ENCODE results near the gene NUBP2.

NUBP2 gene

DNA sequence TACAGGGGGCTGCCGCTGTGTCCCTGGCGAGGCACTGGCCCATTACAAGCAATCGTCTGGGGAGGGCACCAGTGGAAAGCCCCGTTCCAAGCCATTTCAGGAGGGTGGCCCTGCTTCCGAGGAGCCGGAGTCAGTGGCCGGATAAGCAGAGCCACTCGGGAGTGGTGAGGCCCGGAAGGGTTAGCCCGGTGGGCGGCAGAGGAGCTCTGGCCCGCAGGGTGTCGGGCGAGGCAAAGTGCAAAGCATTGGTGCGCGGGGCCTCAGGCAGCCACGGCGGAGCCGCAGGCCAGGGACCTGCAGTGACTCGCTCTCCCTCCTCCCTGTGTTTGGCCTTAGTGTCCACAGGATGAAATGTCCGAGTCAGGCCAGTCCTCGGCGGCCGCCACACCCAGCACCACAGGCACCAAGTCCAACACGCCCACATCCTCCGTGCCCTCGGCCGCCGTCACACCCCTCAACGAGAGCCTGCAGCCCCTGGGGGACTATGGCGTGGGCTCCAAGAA lies 36.0 kb upstream of the NUBP2 start:
- Histone ChIP-seq H3K4me3 (ENCODE audit: low read length) (no peak overlapping the region), H3K9ac (ENCODE audit: low read length) (no peak overlapping the region), H3K27ac (ENCODE audit: low read depth, low read length) (no peak overlapping the region), H3K36me3 (ENCODE audit: control insufficient read depth, insufficient read depth, low read length) (peaks cover 35% of the 10 kb centered on the region), H3K27me3 (ENCODE audit: control insufficient read depth, insufficient read depth, low read length) (no peaks in the 10 kb centered on the region), H3K4me1 (ENCODE audit: control insufficient read depth, insufficient read depth, low read length) (no peaks in the 10 kb centered on the region)

DNA sequence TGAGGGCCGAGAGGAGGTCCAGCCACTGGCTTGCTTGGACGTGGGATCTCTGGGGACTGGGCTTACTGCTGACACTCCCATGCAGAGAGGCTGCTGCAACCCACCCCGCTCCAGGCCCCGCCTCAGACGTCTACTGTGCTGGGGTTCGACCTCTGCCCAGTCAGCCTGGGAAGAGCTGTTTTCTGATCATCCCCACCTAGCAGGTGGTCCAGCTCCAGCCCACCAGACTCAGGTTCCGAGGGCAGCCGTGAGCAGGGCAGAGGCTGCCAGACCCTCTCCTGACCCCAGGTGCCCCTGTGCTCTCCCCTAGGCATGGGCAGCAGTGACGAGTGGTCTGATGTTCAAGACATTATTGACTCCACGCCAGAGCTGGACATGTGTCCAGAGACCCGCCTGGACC lies 34.8 kb upstream of the NUBP2 start:
- H3K9ac ChIP-seq (ENCODE audit: low read length), result no peak overlapping the region
- no peaks in the 10 kb centered on the region for H3K4me1 ChIP-seq (ENCODE audit: control insufficient read depth, insufficient read depth, low read length)
- peaks cover 34% of the 10 kb centered on the region for H3K36me3 ChIP-seq (ENCODE audit: control insufficient read depth, insufficient read depth, low read length)
- no peak overlapping the region for H3K4me3 ChIP-seq (ENCODE audit: low read length)
- H3K27ac ChIP-seq (ENCODE audit: low read depth, low read length), result no peak overlapping the region
- no peaks in the 10 kb centered on the region for H3K27me3 ChIP-seq (ENCODE audit: control insufficient read depth, insufficient read depth, low read length)

DNA sequence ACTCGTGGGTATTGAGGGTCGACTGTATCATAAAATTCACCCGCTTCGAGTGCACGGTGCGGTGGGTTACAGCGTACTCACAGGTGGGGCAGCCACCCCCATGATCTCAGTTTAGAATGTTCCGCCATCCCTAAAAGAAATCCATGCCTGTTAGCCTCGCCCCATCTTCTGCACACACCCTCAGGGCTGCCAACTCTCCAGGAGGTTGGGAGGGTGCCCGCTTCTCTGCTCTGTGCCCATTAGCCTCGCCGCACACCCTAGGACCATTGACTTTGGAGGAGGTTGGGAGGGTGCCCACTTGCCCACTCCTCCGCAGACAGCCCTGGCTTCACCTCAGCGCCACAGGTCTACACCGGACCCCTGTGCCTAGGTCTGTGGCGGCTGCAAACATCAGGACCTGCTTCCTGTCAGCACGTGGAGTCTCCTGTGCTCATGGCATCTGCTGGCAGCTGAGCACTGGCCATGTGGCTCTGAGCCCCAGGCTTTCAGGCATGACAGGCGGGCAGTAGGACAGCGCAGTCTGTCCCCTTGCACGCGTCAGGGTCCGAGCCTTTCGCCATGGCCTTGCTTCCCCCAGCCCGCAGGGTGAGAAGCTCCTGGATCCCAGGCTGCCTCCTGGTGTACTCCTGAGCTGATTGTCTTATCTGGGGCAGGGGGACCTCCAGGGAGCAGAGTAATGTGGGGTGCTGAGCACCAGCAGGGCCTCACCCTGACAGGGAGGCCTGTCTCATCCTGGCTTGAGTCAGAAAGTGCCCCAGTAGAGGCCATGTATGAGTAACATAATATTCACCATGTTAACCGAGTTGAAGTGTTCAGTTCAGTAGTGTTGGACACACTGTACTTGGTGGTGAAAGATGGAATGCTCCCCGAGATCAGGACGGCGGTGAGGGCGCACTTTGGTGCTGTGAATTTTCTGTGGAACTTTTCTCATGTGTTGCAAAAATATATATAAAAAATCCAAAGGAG lies 33.3 kb upstream of the NUBP2 start:
- Histone ChIP-seq H3K4me3 (ENCODE audit: low read length) (no peak overlapping the region), H3K27ac (ENCODE audit: low read depth, low read length) (no peak overlapping the region), H3K9ac (ENCODE audit: low read length) (no peak overlapping the region), H3K27me3 (ENCODE audit: control insufficient read depth, insufficient read depth, low read length) (no peaks in the 10 kb centered on the region), H3K4me1 (ENCODE audit: control insufficient read depth, insufficient read depth, low read length) (no peaks in the 10 kb centered on the region), H3K36me3 (ENCODE audit: control insufficient read depth, insufficient read depth, low read length) (peaks cover 37% of the 10 kb centered on the region)

DNA sequence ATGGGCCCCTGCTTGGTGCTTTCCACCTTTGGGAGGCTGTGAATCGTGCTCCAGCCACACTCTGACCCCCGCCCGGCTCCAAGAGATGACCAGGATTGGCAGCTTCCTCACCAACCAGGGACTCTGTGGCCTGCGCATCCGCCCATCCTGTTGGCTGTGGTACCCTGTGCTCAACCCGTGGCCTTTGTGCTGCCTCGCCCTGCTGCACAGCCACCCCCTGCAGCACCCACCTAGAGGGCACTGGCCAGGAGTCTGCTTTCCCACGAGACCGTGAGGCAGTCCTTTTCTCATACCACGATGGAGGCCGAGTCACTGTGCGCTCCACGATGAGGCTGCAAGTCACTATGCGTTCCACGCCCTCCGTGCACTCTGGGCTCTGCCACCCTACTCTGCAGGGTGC lies 30.8 kb upstream of the NUBP2 start:
- H3K4me3 ChIP-seq (ENCODE audit: low read length), result no peak overlapping the region
- H3K4me1 ChIP-seq (ENCODE audit: control insufficient read depth, insufficient read depth, low read length), result no peaks in the 10 kb centered on the region
- H3K27ac ChIP-seq (ENCODE audit: low read depth, low read length), result no peak overlapping the region
- no peaks in the 10 kb centered on the region for H3K27me3 ChIP-seq (ENCODE audit: control insufficient read depth, insufficient read depth, low read length)
- no peak overlapping the region for H3K9ac ChIP-seq (ENCODE audit: low read length)
- peaks cover 38% of the 10 kb centered on the region for H3K36me3 ChIP-seq (ENCODE audit: control insufficient read depth, insufficient read depth, low read length)

DNA sequence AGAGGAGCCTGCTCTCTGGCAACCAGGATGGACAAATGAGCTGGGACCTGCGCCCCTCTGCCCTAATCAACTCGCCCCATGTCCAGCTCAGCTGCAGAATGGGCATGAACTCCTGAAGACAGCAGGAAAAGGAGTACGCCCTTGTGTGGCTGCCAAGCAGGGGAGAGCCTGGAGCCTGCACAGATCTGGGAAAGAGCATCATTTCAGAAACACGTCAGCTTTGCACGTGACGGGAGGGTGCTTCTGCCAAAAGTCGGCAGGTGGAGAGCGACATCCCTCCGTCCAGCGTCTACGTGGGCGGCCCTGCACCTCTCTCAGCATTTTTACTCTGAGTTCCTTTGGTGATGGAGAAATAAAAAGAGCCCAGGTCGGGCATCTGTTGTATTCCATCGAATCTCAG lies 29.9 kb upstream of the NUBP2 start:
- Histone ChIP-seq H3K36me3 (ENCODE audit: control insufficient read depth, insufficient read depth, low read length) (peaks cover 36% of the 10 kb centered on the region), H3K4me3 (ENCODE audit: low read length) (no peak overlapping the region), H3K27ac (ENCODE audit: low read depth, low read length) (no peak overlapping the region), H3K27me3 (ENCODE audit: control insufficient read depth, insufficient read depth, low read length) (no peaks in the 10 kb centered on the region), H3K4me1 (ENCODE audit: control insufficient read depth, insufficient read depth, low read length) (no peaks in the 10 kb centered on the region), H3K9ac (ENCODE audit: low read length) (no peak overlapping the region)

DNA sequence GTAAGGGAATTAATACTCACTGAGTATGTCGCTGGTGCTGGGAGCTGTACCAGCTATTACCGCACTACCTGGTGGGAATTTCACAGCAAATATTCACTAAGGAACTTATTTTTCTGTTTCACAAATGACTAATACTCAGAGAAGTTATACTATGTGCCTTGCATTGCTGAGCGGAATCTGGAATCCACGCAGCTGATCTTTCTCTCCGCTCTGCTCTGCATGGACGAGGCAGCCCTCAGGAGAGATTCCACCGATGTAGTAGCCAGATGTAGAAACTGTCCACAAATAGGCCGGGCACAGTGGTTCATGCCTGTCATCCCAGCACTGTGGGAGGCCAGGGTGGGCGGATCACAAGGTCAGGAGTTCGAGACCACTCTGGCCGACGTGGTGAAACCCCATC lies 28.6 kb upstream of the NUBP2 start:
- H3K9ac ChIP-seq (ENCODE audit: low read length), result no peak overlapping the region
- no peak overlapping the region for H3K27ac ChIP-seq (ENCODE audit: low read depth, low read length)
- H3K27me3 ChIP-seq (ENCODE audit: control insufficient read depth, insufficient read depth, low read length), result no peaks in the 10 kb centered on the region
- H3K4me3 ChIP-seq (ENCODE audit: low read length), result no peak overlapping the region
- no peaks in the 10 kb centered on the region for H3K4me1 ChIP-seq (ENCODE audit: control insufficient read depth, insufficient read depth, low read length)
- H3K36me3 ChIP-seq (ENCODE audit: control insufficient read depth, insufficient read depth, low read length), result peaks cover 23% of the 10 kb centered on the region

DNA sequence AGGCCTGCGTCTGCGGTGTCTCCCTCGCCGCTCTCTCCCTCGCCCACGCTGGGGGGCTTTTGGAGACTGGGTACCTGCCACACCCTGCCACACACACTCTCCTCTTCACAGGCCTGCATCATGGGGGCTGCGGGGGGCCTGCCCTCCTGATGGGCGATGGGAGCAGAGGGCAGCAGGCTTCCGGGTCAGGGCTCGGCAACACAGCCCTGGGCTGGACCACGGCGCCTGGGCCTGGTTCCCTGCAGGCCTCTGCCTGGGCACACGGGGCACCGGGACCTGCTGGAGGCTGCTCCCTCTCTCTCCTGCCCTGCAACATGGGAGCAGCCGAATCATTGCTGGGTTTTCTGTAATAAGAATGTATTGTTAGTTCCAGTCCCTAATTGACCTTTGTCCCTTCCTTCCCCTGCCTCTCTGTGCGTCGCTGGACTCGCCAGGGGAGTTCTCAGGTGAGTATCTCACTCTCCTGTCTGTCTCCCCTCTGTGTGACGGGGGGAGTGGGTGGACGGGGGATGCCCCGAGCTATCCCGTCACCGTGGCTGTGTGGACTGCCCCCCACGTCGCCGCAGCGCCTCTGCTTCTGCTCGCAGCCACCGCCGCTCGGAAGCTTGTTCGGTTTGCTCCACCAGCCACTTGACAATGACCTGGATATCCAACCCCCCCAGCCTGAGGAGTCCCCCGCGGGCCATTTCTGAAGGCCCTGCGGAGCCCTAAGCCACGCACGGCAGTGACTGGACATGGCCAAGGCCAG lies 24.9 kb upstream of the NUBP2 start:
- Histone ChIP-seq H3K4me1 (ENCODE audit: control insufficient read depth, insufficient read depth, low read length) (no peaks in the 10 kb centered on the region), H3K27me3 (ENCODE audit: control insufficient read depth, insufficient read depth, low read length) (no peaks in the 10 kb centered on the region), H3K36me3 (ENCODE audit: control insufficient read depth, insufficient read depth, low read length) (peaks cover 13% of the 10 kb centered on the region), H3K9ac (ENCODE audit: low read length) (no peak overlapping the region), H3K27ac (ENCODE audit: low read depth, low read length) (no peak overlapping the region), H3K4me3 (ENCODE audit: low read length) (no peak overlapping the region)

DNA sequence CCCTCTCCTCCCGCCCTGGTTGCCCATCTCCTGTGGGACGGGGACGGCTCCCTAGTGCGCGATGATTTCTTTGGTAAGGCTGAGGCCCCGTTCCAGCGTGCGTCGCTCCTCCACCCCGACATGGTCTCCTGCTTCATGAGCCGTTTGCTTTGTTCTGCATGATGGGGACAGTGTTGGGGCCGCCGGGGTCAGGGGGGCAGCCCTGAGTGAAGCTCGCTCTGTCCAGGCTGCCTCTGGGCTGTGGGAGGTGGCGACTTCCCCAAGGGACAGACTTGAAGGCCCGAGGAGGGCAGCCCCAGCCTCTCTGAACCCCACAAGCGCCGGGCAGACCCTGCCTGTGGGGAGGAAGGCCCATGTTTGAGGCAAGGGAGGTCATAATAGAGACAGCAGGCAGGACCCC lies 23.8 kb upstream of the NUBP2 start:
- no peak overlapping the region for H3K27ac ChIP-seq (ENCODE audit: low read depth, low read length)
- no peaks in the 10 kb centered on the region for H3K4me1 ChIP-seq (ENCODE audit: control insufficient read depth, insufficient read depth, low read length)
- H3K27me3 ChIP-seq (ENCODE audit: control insufficient read depth, insufficient read depth, low read length), result no peaks in the 10 kb centered on the region
- no peak overlapping the region for H3K4me3 ChIP-seq (ENCODE audit: low read length)
- no peak overlapping the region for H3K9ac ChIP-seq (ENCODE audit: low read length)
- peaks cover 12% of the 10 kb centered on the region for H3K36me3 ChIP-seq (ENCODE audit: control insufficient read depth, insufficient read depth, low read length)

DNA sequence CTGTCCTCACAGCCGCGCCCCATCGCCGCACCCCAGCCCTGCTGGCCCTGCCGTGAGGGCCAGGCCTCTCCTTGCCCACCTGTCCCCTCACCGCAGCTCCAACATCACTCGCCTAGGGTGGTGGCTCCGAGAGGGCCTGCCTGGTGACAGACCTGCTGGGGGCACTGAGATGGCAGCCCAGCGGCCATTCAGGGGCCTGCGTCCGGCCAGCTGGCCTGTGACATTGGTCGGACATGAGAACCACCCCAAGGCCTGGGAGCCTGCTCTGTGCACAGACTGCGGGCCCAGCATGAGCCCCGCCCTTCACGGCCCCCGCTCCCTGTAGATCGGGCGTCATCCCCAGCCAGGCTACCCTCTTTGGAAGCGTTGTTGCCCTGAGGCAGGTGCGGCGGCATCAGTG lies 23.2 kb upstream of the NUBP2 start:
- no peaks in the 10 kb centered on the region for H3K27me3 ChIP-seq (ENCODE audit: control insufficient read depth, insufficient read depth, low read length)
- peaks cover 15% of the 10 kb centered on the region for H3K36me3 ChIP-seq (ENCODE audit: control insufficient read depth, insufficient read depth, low read length)
- H3K4me3 ChIP-seq (ENCODE audit: low read length), result no peak overlapping the region
- H3K9ac ChIP-seq (ENCODE audit: low read length), result no peak overlapping the region
- H3K4me1 ChIP-seq (ENCODE audit: control insufficient read depth, insufficient read depth, low read length), result no peaks in the 10 kb centered on the region
- no peak overlapping the region for H3K27ac ChIP-seq (ENCODE audit: low read depth, low read length)

DNA sequence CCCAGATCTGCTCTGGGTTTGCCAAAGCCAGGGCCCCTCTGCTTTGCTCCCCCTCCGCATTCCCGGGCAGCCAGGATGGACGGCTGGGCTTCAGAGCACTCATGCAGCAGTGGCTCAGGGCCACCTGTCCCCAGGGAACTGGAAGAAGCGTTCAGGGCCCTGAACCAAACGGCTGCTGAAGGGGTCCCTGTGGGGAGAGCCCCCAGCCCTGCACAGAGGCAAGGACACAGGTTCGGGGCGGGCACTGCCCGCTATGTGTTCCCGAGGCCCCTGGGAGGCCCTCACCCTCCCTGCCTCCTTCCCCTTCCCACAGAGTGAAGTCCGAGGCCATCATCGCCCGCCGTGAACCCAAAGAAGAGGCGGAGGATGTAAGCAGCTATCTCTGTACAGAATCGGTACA lies 21.8 kb upstream of the NUBP2 start:
- Histone ChIP-seq H3K4me1 (ENCODE audit: control insufficient read depth, insufficient read depth, low read length) (no peaks in the 10 kb centered on the region), H3K4me3 (ENCODE audit: low read length) (no peak overlapping the region), H3K27me3 (ENCODE audit: control insufficient read depth, insufficient read depth, low read length) (no peaks in the 10 kb centered on the region), H3K9ac (ENCODE audit: low read length) (no peak overlapping the region), H3K27ac (ENCODE audit: low read depth, low read length) (no peak overlapping the region), H3K36me3 (ENCODE audit: control insufficient read depth, insufficient read depth, low read length) (peaks cover 24% of the 10 kb centered on the region)

DNA sequence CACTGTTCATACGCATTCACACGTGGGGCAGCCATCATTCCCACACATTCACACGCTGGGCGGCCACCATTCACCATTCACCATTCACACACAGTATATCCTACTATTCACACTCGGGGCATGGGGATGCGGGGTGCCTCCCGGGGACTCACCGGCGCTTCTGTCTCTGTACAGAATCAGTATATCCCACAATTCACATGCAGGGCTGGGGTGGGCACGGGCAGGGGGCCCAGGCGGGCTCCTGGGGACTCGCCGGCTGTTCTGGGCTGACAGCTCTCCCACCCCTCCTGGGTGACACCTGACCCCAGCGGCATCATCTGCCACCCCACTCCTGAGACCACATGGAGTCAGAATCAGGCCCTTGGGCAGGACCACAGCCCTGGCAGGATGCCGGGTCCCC lies 21.0 kb upstream of the NUBP2 start:
- Histone ChIP-seq H3K4me3 (ENCODE audit: low read length) (no peak overlapping the region), H3K36me3 (ENCODE audit: control insufficient read depth, insufficient read depth, low read length) (peaks cover 30% of the 10 kb centered on the region), H3K27ac (ENCODE audit: low read depth, low read length) (no peak overlapping the region), H3K4me1 (ENCODE audit: control insufficient read depth, insufficient read depth, low read length) (no peaks in the 10 kb centered on the region), H3K9ac (ENCODE audit: low read length) (no peak overlapping the region), H3K27me3 (ENCODE audit: control insufficient read depth, insufficient read depth, low read length) (no peaks in the 10 kb centered on the region)

DNA sequence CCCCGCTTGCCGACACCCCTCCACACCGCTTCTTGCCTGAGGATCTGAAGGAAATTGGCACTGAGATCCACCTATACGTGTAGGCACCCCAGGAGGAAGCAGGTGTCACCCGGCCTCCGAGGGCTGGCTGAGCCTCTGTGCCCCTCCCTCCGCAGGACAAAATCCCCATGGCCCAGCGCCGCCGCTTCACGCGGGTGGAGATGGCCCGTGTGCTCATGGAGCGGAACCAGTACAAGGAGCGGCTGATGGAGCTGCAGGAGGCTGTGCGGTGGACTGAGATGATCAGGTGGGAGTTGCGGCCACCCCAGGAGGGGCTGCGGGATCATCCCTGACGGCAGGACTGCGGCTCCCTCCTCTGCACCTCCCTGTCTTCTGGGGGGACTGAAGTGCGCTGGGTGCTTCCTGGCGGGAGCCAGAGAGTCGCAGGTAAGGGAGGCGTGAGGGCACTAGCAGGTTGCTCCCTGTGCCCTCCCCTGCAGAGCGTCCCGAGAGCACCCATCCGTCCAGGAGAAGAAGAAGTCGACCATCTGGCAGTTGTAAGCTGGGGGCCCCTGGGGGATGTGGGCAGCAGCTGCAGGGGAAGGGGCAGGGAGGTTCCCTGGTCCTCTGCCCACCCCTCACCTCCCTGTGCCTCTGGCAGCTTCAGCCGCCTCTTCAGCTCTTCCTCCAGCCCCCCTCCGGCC lies 20.4 kb upstream of the NUBP2 start:
- Histone ChIP-seq H3K9ac (ENCODE audit: low read length) (no peak overlapping the region), H3K27me3 (ENCODE audit: control insufficient read depth, insufficient read depth, low read length) (no peaks in the 10 kb centered on the region), H3K27ac (ENCODE audit: low read depth, low read length) (no peak overlapping the region), H3K4me1 (ENCODE audit: control insufficient read depth, insufficient read depth, low read length) (no peaks in the 10 kb centered on the region), H3K4me3 (ENCODE audit: low read length) (no peak overlapping the region), H3K36me3 (ENCODE audit: control insufficient read depth, insufficient read depth, low read length) (peaks cover 36% of the 10 kb centered on the region)
